ENCODE data around the gene DYTN.

DNA sequence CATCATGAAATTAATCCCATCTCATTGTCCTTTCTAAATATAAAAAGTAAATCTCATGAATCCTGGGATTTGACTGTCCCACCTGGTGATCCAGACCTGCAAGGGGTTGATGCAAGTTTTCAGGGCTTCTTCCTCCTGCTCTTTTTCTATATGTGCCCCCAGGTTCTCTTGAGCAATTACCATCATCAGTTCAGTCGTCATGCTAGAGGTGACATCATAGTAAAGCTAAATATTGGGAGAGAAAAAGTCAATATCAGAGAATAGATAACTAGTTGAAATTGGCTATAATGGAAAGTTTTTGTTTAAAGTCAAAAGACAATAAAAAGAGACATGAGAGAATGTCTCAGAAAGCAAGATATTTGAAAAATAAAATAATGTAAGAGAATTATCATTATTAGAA lies 38.6 kb upstream of the DYTN start:
- TF ChIP-seq EP300 (IDR thresholded peaks at IDR 0.05) (no peak), POLR2A (IDR thresholded peaks at IDR 0.05) (no peak), CTCF (IDR thresholded peaks at IDR 0.05) (no peak)

All from tibial nerve (tissue), 4 donors.